Adrenal gland (tissue), 5 donors: ENCODE results near the gene DNAJB2.

Experiments used
- POLR2A ChIP-seq, 2 donors: fragments of 450-650 bp; IDR thresholded peaks; one replicate each; pipeline ENCODE4 v1.6.1; 2017; ENCODE audit warnings: antibody characterized with exemption in 2 of 2, mild to moderate bottlenecking in 2 of 2, moderate library complexity in 1 of 2
- TF ChIP-seq, protein P1 (sequence below), 6 experiments: fragments of 450-650 bp in 4 of 6; fragments of 200-600 bp in 2 of 6; sonication (generic) in 1 of 6; IDR thresholded peaks; 1 replicate in 5 of 6; 2 replicates in 1 of 6; pipeline versions ENCODE4 v1.5.1 to v1.8.0; 2016 to 2021; ENCODE audit warnings: antibody characterized with exemption in 6 of 6, mild to moderate bottlenecking in 2 of 6, moderate library complexity in 1 of 6
- donor health status: DM: no; HTN: no; CAD: no.

DNA sequence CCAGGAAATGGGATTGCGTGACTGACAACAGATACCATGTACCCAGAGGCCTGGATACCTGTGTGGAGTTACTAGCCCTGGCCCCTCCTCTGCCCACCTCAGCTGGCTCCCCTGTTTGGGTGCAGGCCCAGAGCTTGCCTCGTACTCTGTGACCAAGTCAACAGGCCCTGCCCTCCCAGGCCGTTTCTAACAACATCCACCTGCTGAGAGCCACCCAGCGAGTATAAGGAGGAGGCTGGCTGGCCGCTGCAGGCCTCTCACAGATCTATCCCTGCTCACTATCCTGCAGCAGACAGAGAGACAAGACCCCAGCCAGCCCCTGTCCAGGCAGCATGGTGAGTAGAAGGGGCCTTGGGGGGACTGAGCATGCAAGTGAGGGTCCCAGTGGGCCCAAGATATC lies 12.9 kb upstream of the DNAJB2 start:
- TF ChIP-seq POLR2A (IDR thresholded peaks at IDR 0.05), result no peak
- TF ChIP-seq, protein P1, sequence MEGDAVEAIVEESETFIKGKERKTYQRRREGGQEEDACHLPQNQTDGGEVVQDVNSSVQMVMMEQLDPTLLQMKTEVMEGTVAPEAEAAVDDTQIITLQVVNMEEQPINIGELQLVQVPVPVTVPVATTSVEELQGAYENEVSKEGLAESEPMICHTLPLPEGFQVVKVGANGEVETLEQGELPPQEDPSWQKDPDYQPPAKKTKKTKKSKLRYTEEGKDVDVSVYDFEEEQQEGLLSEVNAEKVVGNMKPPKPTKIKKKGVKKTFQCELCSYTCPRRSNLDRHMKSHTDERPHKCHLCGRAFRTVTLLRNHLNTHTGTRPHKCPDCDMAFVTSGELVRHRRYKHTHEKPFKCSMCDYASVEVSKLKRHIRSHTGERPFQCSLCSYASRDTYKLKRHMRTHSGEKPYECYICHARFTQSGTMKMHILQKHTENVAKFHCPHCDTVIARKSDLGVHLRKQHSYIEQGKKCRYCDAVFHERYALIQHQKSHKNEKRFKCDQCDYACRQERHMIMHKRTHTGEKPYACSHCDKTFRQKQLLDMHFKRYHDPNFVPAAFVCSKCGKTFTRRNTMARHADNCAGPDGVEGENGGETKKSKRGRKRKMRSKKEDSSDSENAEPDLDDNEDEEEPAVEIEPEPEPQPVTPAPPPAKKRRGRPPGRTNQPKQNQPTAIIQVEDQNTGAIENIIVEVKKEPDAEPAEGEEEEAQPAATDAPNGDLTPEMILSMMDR (IDR thresholded peaks at IDR 0.05), result no peak
